Natural killer cell treated with Interleukin-12 subunit alpha and Interleukin-12 subunit beta and Interleukin-15 and Interleukin-18, amount 100 ng/mL, for 72 hours (primary cell): ENCODE results near the gene HSH2D. TPM values are rescaled to one million over a fixed set of nuclear protein-coding genes. Genes with fewer than 3 reads are reported as not detected.
A peak's percentile ranks its signal among the peaks of the same experiment; 100 is the strongest.
"Not testable (repeated sequence)": the region's sequence is repeated elsewhere in the genome, so short reads cannot be mapped to it uniquely, and the experiment has no call there.

Experiments used
- ATAC-seq, 2 donors: fragments of 150-1000 bp; cut with Tn5 transposase in 1 of 2; sonication (Bioruptor Pico), chemical (Tn5 transposase) in 1 of 2; 2 replicates each; pipeline ENCODE4 v1.10.0; 2021
- DNase-seq: peaks from one replicate; pipeline ENCODE4 v3.0.0; 2022; ENCODE audit warnings: low spot score
- H3K27ac Mint-ChIP-seq, 2 donors: 1 replicate in 1 of 2; 2 replicates in 1 of 2; pipeline ENCODE4 v1.8.0; 2022; ENCODE audit warnings: mixed read lengths in 2 of 2, mild to moderate bottlenecking in 1 of 2, moderate library complexity in 1 of 2
- H3K27me3 Mint-ChIP-seq, 2 donors: 1 replicate in 1 of 2; 2 replicates in 1 of 2; pipeline ENCODE4 v1.8.0; 2022; ENCODE audit warnings: mixed read lengths in 2 of 2
- H3K36me3 Mint-ChIP-seq: one replicate; pipeline ENCODE4 v1.8.0; 2022; ENCODE audit warnings: mixed read lengths
- H3K4me1 Mint-ChIP-seq, 2 donors: 1 replicate in 1 of 2; 2 replicates in 1 of 2; pipeline ENCODE4 v1.8.0; 2022; ENCODE audit warnings: low read depth in 2 of 2, mixed read lengths in 2 of 2, mild to moderate bottlenecking in 1 of 2
- H3K4me3 Mint-ChIP-seq: one replicate; pipeline ENCODE4 v1.8.0; 2022; ENCODE audit warnings: mixed read lengths
- H3K9me3 Mint-ChIP-seq: 2 replicates; pipeline ENCODE4 v1.8.0; 2022; ENCODE audit warnings: mixed read lengths
- total RNA-seq, 2 donors: library from RNA; stranded (reverse); gene quantifications; one replicate each; pipeline ENCODE4 v1.2.3, GENCODE V29; 2022

HSH2D gene
- total RNA-seq, 2 donors from 2014 or later: 135 to 188 TPM

DNA sequence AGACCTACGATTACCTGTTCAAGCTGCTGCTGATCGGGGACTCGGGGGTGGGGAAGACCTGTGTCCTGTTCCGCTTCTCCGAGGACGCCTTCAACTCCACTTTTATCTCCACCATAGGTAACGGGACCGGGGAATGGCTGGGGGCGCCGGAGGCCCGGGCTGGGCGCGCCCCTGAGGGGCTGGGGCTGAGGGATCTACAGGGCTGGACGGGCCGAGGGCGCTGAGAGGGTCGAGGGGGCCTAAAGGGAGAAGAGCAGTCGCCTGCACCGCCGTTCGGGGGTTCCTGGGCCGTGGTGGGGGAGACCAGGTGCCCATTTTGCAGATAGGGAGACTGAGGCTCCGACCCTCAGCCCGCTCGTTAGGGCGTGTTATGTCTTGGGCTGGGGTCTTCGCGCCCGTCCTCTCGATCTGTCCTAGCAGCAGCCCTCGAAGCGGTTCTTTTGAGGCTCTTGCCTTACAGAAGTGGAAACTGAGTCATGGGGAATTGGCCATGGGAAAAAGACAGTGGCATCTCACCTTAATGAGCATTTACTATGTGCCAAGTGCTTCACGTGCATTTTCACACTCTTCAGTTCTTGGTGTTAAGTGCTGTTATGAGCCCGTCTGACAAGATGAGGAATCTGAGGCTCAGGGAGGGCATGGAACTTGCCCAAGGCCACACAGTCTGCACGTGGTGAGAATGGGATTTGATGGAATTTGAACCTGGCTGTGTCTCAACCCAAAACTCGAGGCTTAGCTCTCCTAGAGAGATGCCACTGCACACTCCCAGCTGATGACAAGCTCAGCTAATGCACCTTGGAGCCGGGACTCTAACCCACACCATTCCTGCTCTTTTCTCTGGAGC, 31.4 kb upstream of the HSH2D start:
- Mint-ChIP-seq H3K36me3 (no peaks in the 10 kb centered on the region), H3K4me3 (peak overlapping the region; percentile 94), H3K9me3 (no peaks in the 10 kb centered on the region), H3K4me1 (peaks cover 28 to 40% of the 10 kb centered on the region in 2 donors), H3K27ac (peak overlapping the region; percentile 84 to 96), H3K27me3 (no peaks in the 10 kb centered on the region)
- ATAC-seq (no peak), DNase-seq (no peak)

DNA sequence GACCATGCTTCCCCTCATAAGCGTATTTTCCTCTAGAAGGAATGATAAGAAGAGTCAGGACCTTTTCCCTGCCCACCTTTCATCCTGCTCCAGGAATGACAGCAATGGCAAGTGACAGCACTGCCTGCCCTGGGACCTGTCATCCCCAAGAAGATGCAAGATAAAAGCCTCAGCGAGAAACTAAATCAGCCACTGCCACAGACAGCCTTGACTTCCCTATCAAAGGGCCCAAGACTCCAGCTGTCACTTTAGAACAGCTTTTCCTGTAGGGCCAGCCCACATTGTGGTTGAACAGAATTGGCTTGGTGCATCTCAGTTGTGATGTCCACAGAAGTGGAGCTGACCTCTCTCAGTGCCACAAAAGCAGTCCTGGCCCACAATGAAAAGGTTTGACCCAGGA, 30.7 kb upstream of the HSH2D start:
- Mint-ChIP-seq H3K4me1 (peaks cover 34 to 43% of the 10 kb centered on the region in 2 donors), H3K9me3 (no peaks in the 10 kb centered on the region), H3K36me3 (no peaks in the 10 kb centered on the region), H3K27me3 (no peaks in the 10 kb centered on the region), H3K27ac (peak overlapping the region; percentile 84 to 96), H3K4me3 (peak overlapping the region; percentile 94)
- ATAC-seq (no peak), DNase-seq (no peak)

DNA sequence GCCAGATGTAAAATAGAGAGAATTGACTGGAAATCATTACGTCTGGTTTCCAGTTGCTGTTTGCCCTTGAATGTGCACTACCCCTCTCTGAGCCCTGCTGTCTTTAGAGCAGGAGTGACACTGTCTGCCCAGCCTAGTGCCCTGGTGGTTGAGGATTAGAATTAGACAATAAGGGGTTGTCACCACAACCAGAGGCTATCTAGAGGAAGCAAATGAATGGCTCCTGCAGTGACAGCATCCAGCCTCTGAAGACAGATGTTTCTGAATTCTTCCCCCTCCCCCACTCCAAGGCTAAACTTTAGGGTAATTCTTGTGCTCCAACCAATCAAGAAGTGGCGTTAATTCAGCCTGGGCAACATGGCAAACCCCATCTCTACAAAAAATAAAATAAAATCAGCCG, 29.8 kb upstream of the HSH2D start:
- peaks cover 44 to 52% of the 10 kb centered on the region in 2 donors for H3K4me1 Mint-ChIP-seq

DNA sequence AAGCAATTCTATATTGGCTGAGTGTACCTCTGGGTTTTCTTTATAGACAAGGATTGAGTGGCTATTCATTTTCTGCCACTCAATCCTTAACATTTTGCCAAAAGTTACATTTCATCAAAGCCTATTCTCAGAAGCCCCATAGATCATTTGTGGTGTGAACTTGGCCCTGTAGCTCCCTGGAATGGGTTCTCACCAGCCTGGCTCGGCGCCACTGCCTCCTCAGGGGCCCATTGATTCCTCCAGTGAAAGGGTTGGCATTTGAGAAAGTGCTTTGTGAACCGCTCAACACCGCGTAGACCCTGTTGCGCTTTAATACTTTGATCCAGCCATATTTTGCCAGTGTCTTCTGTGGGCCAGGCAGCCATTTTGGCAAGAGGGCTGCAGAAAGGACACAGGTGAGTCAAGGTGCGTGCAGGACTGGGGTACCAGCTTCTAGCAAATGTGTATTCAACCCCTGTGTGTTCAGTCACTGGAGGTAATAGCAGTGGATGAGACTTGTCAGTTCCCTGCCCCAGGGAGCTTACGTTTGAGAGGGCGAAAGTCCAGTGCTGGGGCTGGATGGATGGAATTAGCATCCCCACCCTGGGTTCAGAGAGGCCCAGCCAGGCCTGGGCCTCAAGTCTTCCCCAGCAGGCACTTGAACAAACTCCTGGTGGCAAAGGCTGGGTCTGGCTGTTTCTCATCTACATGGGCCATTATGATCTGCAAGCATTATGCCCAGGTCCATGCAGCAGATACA, 28.0 kb upstream of the HSH2D start:
- peak overlapping the region; percentile 65 for H3K4me3 Mint-ChIP-seq
- H3K27ac Mint-ChIP-seq: peak overlapping the region; percentile 98
- H3K9me3 Mint-ChIP-seq: no peaks in the 10 kb centered on the region
- peaks cover 5% of the 10 kb centered on the region for H3K36me3 Mint-ChIP-seq
- H3K27me3 Mint-ChIP-seq: no peaks in the 10 kb centered on the region
- H3K4me1 Mint-ChIP-seq: peaks cover 59 to 66% of the 10 kb centered on the region in 2 donors
- ATAC-seq (no peak), DNase-seq (no peak)

More for the DNA sequence above, 29.8 kb upstream of the HSH2D start:
- H3K9me3 Mint-ChIP-seq: no peaks in the 10 kb centered on the region
- H3K36me3 Mint-ChIP-seq: no peaks in the 10 kb centered on the region
- no peak for ATAC-seq
- no peaks in the 10 kb centered on the region for H3K27me3 Mint-ChIP-seq
- H3K4me3 Mint-ChIP-seq: peak overlapping the region; percentile 78
- DNase-seq: no peak
- H3K27ac Mint-ChIP-seq: peak overlapping the region; percentile 61 to 84

DNA sequence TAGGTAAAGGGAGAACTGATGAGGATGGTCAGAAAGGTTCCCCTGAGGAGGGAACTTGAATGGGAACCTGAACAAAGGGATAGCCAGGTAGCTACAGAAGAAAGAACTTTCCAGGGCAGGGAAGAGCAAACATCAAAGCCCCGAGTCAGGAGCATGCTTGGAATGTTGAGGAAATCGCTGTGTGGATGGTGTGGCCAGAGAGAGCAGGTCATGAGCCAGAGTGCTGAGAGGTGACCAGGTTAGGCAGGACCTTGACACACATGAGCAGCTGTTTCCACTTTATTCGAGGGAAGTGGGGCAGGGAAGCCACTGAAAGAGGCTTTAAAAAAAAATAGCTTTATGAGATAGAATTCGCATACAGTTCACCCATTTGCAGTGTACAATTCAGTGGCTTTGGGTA, 27.4 kb upstream of the HSH2D start:
- ATAC-seq (no peak), DNase-seq (no peak)
- H3K36me3 Mint-ChIP-seq: peaks cover 5% of the 10 kb centered on the region
- H3K27ac Mint-ChIP-seq: peak overlapping the region; percentile 98
- H3K4me3 Mint-ChIP-seq: peak overlapping the region; percentile 65
- H3K27me3 Mint-ChIP-seq: no peaks in the 10 kb centered on the region
- no peaks in the 10 kb centered on the region for H3K9me3 Mint-ChIP-seq
- H3K4me1 Mint-ChIP-seq: peaks cover 59 to 64% of the 10 kb centered on the region in 2 donors

DNA sequence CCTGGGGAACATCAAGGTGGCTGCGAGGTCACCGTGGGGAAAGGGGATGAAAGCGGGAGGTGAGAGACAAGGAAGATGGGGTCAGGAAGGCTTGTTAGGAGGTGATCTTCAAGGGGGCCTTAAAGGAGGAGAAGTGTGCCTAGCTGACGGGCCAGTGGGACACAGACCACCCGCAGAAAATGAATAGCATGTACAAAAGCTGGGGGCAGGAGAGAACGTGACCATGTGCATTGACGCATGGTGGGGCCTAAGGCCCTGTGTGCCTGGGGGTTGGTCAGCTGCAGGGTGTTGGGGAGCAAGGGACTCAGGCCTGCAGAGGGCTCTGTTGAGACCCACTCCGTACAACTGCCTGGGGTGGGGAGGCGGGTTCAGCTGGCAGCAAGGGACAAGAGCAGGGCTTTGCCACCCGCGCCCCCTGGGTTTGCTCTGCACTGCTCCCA, 25.9 kb upstream of the HSH2D start:
- DNase-seq: no peak

DNA sequence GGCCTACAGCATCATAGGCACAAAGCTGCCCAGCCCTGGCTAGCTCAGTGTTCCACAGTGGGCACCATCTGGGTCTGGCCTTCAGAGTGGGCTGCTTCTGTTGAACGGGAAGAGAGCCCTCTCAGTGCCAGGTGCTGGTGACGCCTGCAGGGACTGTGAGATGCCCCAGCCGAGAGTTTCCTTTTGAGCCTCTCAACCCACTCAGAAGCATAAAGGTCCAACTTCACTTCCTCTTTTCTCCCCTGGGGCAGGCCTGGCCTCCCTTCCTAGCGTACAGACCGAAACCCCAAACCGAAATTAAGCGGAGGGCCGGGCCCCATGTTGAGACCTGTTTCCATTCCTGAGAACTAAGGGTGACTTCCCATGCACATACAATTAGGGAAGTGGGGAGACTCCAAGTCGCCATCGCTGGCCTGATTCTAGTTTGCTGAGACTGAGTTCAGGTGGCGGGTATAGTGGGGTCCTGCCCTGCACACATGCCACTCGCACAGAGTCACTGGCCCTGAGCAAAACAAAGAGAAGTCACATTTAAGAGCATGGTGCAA, 24.9 kb upstream of the HSH2D start:
- Mint-ChIP-seq H3K36me3 (peaks cover 5% of the 10 kb centered on the region), H3K9me3 (no peaks in the 10 kb centered on the region), H3K4me1 (peaks cover 53 to 59% of the 10 kb centered on the region in 2 donors), H3K27ac (peak overlapping the region; percentile 98), H3K4me3 (peak overlapping the region; percentile 86), H3K27me3 (no peaks in the 10 kb centered on the region)
- DNase-seq: peak; percentile 85
- peak; percentile 90 for ATAC-seq

More for the DNA sequence above, 25.9 kb upstream of the HSH2D start:
- H3K9me3 Mint-ChIP-seq: no peaks in the 10 kb centered on the region
- peak overlapping the region; percentile 86 for H3K4me3 Mint-ChIP-seq
- H3K36me3 Mint-ChIP-seq: peaks cover 5% of the 10 kb centered on the region
- peak overlapping the region; percentile 98 for H3K27ac Mint-ChIP-seq
- peaks cover 54 to 65% of the 10 kb centered on the region in 2 donors for H3K4me1 Mint-ChIP-seq
- no peaks in the 10 kb centered on the region for H3K27me3 Mint-ChIP-seq
- no peak for ATAC-seq

DNA sequence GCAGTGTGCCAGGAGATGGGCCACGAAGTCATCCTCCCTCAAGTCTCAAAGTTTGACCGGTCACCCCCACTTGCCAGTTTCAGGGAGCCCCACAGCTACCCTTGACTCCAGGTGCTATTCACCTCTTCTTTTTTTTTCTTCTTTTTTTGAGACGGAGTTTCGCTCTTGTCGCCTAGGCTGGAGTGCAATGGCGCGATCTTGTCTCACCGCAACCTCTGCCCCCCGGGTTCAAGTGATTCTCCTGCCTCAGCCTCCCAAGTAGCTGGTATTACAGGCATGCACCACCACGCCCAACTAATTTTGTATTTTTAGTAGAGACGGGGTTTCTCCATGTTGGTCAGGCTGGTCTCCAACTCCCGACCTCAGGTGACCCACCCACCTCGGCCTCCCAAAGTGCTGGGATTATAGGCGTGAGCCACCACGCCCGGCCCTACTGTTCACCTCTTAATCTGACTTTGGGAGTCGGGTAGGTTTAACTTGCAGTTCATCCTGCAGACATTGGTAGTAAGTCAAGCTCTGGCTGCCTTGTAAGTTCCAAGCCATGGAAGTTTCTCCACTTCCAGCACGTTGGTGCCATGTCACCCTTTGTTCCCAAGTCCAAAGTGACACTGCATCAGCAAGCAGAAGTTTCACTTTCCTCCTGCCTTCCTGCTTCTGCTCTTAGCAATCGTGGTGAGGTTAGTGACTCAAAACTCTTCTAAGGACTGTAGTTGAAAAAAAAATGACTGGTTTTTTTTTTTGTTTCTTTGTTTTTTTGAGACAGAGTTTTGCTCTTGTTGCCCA, 24.2 kb upstream of the HSH2D start:
- peak; percentile 78 to 87 for ATAC-seq
- DNase-seq: peak; percentile 75
- peak overlapping the region; percentile 86 for H3K4me3 Mint-ChIP-seq
- peak overlapping the region; percentile 98 for H3K27ac Mint-ChIP-seq
- H3K27me3 Mint-ChIP-seq, H3K36me3 Mint-ChIP-seq, H3K9me3 Mint-ChIP-seq: not testable (repeated sequence)
- H3K4me1 Mint-ChIP-seq: peaks cover 52 to 56% of the 10 kb centered on the region in 2 donors

DNA sequence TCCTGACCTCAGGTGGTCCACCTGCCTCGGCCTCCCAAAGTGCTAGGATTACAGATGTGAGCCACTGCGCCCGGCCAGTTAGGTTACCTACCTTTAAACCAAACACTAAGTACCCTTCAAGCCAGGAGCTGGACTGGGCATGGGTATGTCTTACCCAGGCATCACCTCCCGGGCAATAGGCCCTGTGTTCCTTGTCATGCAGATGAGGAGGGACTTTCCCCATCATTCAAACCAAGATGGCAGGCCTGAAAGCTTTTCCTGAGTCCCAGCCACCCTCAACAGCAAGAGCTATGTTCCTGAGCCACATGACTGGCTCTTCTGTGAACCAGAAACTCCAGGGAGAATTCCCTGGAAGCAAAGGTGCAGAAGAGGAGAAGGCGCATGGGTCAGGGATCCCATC, 22.3 kb upstream of the HSH2D start:
- H3K4me3 Mint-ChIP-seq: no peak overlapping the region
- H3K27ac Mint-ChIP-seq: peak overlapping the region; percentile 23 to 66
- peaks cover 42 to 49% of the 10 kb centered on the region in 2 donors for H3K4me1 Mint-ChIP-seq
- peaks cover 5% of the 10 kb centered on the region for H3K36me3 Mint-ChIP-seq
- H3K27me3 Mint-ChIP-seq: no peaks in the 10 kb centered on the region
- DNase-seq (no peak), ATAC-seq (no peak)
- no peaks in the 10 kb centered on the region for H3K9me3 Mint-ChIP-seq

DNA sequence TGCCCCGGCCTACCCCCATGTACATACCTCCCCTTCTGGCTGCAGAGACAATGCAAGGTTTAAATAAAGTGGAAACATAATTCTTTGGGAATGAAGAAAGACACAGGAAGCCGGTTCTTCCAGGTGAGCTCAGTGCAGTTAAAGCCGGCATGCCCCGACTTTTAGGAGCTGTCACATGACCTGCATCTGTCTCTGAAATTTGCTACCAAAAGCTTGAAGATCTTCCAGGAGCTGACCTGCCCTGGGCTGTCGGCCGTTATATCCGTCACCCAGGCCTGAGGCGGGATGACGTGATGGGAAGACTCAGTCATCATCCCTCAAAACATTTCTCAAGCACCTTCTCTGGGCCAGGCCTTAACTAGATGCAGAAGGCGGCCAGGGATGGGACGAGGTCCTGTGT, 21.5 kb upstream of the HSH2D start:
- Mint-ChIP-seq H3K27ac (peak overlapping the region; percentile 23 to 66), H3K36me3 (peaks cover 5% of the 10 kb centered on the region)

DNA sequence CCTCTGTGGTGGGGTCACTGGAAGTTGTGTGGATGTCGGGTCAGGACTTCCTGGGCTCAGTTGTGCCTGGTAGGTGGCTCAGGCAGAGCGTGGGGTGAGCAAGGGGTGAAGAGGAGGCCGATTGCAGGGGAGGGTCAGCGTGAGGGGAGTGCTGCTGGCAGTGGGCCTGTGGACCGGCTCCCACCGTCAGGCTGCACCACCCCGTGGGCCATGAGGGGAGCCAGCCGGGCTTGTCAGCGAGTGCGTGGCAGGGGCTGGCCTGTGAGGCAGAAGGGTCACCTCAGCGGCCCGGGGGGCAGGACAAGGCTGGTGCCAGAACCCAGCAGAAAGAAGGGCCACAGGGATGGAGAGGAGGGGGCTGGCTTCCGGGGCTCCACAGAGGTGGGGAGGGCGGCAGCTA, 18.5 kb upstream of the HSH2D start:
- H3K36me3 Mint-ChIP-seq: peaks cover 9% of the 10 kb centered on the region

More for the DNA sequence above, 21.5 kb upstream of the HSH2D start:
- Mint-ChIP-seq H3K4me1 (peaks cover 38 to 44% of the 10 kb centered on the region in 2 donors), H3K27me3 (no peaks in the 10 kb centered on the region), H3K9me3 (no peaks in the 10 kb centered on the region), H3K4me3 (no peak overlapping the region)
- ATAC-seq (no peak), DNase-seq (no peak)

DNA sequence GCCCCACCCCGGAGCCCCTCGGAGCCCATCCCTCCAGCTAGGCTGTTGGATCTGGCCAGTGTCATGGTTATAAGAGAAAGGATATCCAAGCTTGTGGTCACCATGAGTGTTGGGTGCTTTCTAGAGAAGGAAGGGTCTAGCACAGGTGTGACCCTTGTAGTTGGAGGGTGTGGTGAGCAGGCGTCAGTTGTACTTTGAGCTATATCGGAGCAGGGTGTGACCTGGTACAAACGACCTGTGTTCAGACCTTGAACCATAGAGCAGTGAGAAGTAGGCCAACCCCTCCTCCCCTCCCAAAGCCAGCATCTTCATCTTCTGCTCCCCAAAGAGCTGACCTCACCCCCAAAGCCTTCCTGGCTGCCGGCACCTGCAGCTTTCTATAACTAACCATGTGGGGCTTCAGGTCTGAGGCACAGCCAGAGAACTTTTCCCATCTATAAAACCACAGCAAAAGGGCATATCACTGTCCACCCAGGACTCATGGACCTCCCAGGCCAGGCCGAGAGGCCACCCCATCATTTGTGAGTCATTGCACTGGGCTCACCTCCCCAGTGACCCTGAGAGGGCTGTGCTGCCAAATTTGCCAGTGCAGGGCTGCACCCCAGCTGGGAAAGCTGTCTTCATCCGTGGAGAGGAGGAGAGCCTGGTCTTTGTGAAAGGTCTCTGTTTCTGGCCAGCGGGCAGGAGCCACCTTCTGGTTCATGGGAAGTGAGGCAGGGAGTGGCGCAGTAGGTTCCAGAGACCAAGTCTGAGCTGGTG, 17.6 kb upstream of the HSH2D start:
- no peaks in the 10 kb centered on the region for H3K27me3 Mint-ChIP-seq
- DNase-seq: no peak
- no peak for ATAC-seq
- peak overlapping the region in 1 of 2 donors; percentile 51 for H3K27ac Mint-ChIP-seq
- H3K4me3 Mint-ChIP-seq: no peak overlapping the region
- no peaks in the 10 kb centered on the region for H3K9me3 Mint-ChIP-seq
- peaks cover 5 to 24% of the 10 kb centered on the region in 2 donors for H3K4me1 Mint-ChIP-seq
- peaks cover 15% of the 10 kb centered on the region for H3K36me3 Mint-ChIP-seq

More for the DNA sequence above, 18.5 kb upstream of the HSH2D start:
- no peaks in the 10 kb centered on the region for H3K9me3 Mint-ChIP-seq
- H3K4me3 Mint-ChIP-seq: no peak overlapping the region
- H3K4me1 Mint-ChIP-seq: peaks cover 8 to 22% of the 10 kb centered on the region in 2 donors
- ATAC-seq: peak in 1 of 2 donors; percentile 5
- no peak for DNase-seq
- no peak overlapping the region for H3K27ac Mint-ChIP-seq
- no peaks in the 10 kb centered on the region for H3K27me3 Mint-ChIP-seq
